HG03196 (cell line): ENCODE data around the gene GOLIM4.
A peak's percentile ranks its signal among the peaks of the same experiment; 100 is the strongest.
"Not testable (repeated sequence)": the region's sequence is repeated elsewhere in the genome, so short reads cannot be mapped to it uniquely, and the experiment has no call there.

ENCODE experiments used
- ATAC-seq: cut with Tn5 transposase; IDR thresholded peaks from one replicate; pipeline ENCODE4 v1.9.1; 2021; ENCODE audit not compliant: unreplicated experiment

Gene GOLIM4

DNA sequence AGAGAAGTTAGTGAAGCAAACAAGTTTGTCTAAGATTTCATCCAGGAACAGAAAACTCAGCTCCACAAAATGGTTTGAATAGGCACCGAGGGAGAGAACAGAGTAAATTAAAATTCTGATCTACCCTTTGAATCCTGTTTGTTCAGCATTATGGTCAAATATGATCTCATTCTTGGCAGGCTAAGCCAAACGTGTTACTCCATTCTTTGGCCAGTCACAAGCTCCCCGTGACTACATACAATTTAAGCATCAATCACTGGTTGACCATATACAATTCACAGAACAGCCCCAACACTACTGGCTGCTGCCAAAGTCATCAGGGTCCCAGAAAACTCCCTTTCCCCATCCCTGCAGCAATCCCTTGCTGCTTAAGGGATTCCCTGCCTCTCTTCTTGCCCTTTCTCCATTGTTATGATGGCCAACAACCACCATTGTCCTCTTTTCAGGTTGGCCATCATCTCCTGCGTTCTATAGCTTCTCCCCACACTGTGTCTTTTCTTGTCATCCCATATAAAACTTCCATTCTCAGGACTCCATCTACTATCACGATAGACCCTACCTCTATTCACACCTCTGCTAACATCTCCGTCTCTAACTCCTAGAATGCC, 46.3 kb downstream of the GOLIM4 start:
- no peak for ATAC-seq

GRCh38 chr3:168048414-168049330, 47.1 kb downstream of the GOLIM4 start:
- ATAC-seq = no peak

- no peak for ATAC-seq
Measured at GRCh38 chr3:168047936-168048335, 47.8 kb downstream of the GOLIM4 start.

DNA sequence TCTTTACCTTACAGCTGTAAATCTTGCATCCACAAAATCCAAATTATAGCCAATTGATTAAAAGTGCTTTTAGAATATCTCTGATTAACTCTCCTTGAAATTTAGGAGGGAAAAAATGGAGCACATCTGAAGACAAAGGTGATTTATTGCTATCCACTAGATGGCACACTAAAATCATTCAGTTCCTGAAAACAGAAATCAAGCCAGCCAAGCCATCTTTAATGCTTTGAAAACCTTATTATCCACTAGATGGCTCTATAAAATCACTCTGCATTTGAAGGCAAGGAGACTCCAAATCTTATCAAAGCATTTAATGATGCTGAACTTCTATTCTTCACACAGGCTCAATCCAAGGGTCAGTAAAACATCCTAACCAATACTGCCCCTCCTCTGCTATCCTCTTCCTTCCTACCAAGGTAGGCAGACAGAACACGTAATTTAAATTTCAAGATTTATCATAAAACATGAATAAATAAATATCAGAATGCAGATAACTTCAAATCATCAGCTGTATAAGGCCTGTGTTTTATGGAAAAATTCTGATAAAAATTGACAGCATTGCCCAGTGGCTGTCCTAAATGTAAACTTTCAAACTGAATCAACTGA, 48.4 kb downstream of the GOLIM4 start:
- peak; percentile 70 for ATAC-seq

DNA sequence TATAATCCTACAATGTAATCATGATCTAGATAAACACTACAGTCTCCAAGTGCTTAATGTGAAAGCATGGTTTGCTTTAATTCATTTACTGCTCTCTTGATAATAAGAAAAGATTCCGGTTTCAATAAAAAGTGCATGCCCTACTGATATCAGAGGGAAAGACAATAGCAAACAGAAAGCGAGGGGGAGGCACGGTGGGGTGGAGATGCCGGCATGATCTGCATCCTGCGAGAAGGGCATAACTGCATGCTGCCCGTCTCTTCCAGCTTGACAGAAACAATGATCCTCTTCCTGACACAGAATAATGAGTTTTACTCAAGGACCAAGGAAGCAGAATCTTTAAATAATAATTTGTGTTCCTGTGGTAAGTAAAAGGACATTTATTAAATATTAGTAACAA, 51.7 kb downstream of the GOLIM4 start:
- no peak for ATAC-seq

GRCh38 chr3:168040607-168041208, 55.0 kb downstream of the GOLIM4 start:
- peak; percentile 64 for ATAC-seq

DNA sequence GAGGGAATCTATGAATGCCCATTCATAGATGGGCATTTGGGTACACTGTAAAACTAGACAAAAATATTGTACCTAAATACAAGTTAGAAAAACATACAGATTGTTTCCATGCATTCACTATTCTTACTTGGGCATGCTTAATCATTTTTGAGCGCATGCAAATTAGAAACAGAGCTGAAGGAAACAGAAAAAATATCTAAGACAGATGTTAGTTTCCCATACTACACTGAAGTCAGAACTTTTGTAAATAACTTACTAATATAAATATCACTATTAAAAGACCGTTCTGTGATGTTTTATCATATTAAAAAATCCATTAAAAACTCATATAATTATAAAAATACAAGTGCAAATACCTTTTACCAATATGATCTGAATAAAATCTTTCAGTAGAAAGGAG, 58.7 kb downstream of the GOLIM4 start:
- no peak for ATAC-seq

- no peak for ATAC-seq
Measured at GRCh38 chr3:168036619-168037018, 59.1 kb downstream of the GOLIM4 start.

GRCh38 chr3:168034152-168034928, 61.4 kb downstream of the GOLIM4 start:
- ATAC-seq = no peak

- ATAC-seq = no peak
Measured at GRCh38 chr3:168030577-168030976, 65.1 kb downstream of the GOLIM4 start.

DNA sequence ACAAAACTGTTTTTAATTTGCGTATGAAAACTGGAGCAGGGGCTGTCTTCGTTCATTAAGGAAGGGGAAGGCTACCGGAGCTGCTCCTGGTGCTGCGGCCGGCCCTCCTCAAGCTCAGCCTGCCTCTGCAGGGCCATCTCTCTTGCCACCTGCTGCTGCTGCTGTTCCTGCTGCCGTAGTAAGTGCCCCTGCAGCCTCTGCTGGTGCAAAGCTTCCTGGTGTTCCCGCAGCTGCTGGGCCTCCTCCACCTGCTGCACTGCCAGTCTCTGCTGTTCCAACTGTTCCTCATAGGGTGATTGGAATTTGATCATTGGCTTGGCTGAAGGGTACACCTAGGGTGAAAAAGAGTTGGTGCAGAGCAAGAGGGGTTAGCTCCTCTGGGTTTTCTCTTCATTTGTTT, 66.0 kb downstream of the GOLIM4 start:
- ATAC-seq = no peak

GRCh38 chr3:168028086-168028485, 67.6 kb downstream of the GOLIM4 start:
- ATAC-seq = no peak

DNA sequence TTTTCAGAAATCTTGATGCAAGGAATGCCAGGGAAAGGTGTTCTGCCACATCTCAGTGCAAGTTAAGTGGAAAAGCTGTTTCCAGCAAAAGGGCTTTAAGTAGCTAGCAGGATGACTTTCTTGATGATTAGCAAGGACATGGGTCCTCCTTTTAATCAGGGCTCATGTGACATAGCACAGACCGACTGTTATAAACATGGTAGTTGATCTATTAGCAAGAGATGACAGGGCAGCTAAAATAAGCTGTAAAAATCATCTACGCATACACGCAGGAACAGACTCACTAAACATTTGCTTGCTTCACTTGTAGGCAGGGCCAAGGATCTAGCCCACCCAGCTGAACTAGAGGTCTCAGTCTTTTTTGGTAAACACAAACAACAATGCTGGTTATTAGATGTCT, 69.0 kb downstream of the GOLIM4 start:
- ATAC-seq = no peak

- no peak for ATAC-seq
Measured at GRCh38 chr3:168025076-168025475, 70.6 kb downstream of the GOLIM4 start.

DNA sequence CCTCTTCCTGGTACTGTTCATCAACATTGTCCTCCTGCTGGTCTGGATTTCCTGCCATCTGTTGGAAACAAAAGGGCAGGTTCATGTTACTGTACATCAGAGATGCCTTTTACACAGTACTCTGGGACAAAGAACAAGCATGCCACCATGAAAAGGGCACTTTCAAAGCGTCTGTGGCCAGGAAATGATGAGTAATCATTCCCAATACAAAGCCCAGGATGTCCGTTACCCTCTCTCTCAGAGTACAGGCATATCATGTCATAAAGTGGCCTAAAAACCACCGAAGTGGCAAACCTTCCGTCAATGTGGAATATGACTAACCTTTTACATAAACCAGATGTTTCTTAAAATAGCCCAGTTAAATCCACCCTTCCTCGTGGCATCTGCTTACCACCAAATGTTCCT, 71.2 kb downstream of the GOLIM4 start:
- ATAC-seq = peak; percentile 84

DNA sequence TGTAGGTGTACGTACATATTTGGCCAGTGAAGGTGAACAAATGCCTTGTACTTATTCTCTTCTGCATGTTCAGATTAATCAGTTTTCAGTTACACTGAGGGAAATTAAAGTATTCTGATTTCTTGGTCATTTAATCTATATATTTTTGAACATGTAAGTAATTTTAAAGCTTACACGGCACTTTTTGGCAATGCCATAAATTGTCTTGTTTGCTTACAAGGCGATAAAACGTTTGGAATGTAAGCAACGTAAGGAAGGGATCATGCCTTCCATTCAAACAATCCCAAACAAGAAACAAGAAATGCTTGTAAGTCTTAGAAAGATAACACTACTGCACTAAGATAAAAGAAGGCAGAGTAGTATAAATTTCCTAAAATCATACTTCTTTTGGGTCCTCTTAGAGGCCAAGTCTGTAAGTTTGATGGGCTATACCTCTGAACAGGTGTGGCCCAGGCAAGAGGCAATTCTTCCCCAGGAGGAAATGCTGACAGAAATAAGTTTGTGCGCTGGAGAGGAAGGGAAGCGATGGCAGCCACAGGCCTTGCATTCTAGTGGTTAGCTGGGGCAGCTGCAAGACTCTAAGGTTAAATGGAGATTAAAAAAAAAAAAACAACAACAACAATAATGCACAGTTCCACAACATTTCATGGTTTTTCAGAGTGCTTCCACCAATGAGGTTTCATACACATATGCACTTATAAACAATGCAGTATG, 73.8 kb downstream of the GOLIM4 start:
- ATAC-seq = no peak

DNA sequence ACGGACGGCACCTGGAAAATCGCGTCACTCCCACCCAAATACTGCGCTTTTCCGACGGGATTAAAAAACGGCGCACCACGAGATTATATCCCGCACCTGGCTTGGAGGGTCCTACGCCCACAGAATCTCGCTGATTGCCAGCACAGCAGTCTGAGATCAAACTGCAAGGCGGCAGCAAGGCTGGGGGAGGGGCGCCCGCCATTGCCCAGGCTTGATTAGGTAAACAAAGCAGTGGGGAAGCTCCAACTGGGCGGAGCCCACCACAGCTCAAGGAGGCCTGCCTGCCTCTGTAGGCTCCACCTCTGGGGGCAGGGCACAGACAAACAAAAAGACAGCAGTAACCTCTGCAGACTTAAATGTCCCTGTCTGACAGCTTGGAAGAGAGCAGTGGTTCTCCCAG, 84.4 kb downstream of the GOLIM4 start:
- not testable (repeated sequence) for ATAC-seq

DNA sequence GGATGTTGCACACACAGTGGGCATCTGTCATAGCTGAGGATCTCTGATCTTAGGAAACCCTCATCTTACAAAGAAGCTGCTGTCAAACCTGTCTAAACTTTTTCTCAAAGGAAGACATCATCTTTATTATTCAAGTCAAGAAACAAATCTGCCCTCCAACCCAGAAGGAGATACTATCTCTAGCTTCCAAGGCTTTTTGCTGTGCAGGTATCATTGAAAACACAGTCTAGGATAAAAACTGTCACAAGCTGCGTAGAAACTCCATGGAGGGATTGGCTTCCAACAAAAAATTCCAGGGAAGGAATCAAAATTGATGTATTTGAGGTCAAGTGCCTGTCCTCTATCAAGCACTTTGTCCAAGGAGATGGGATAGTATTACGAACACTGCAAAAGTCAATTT, 89.1 kb downstream of the GOLIM4 start:
- no peak for ATAC-seq

GRCh38 chr3:168003911-168004310, 91.8 kb downstream of the GOLIM4 start:
- ATAC-seq = no peak

DNA sequence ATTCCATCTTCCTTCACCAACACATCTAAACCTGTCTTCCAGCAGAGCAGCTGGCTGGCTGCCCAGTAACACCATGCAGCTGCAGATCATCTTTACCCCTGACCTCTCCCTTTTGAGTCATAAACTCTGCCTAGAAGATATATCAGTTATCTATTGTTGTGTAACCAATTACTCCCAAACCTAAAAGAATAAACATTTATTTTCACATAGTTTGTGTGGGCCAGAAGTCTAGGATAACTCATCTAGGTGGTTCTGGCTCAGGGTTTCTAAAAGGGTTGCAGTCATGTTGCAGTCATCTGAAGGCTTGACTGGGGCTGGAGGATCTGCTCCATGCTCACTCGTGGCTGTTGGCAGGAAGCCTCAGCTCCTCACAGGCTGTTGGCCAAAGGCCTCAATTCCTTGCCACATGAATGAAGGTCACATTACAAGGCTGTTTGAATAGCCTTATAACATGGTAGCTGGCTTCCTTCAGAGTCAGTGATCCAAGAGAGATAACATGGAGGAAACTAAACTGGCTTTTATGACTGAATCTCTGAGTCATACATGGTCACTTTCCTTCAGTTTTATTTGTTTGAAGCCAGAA, 92.8 kb downstream of the GOLIM4 start:
- ATAC-seq = no peak
